ENCODE data around the gene GRIPAP1. TPM values are rescaled to one million over a fixed set of nuclear protein-coding genes. Genes with fewer than 3 reads are reported as not detected.
"Not testable (repeated sequence)": the region's sequence is repeated elsewhere in the genome, so short reads cannot be mapped to it uniquely, and the experiment has no call there.

Gene GRIPAP1
- total and polyA plus RNA-seq, 12 donors, result 27.4 to 86.6 (median 41.9) TPM

- DNase-seq, result no peak
- intact Hi-C loops (cut with DNase I), result no loop called here
- H3K4me1 ChIP-seq (replicated peaks in 1 of 2), result no peaks in the 10 kb centered on the region
These were observed 18.2 kb downstream of the GRIPAP1 start for GRCh38 chrX:48983896-48984295.

GRCh38 chrX:48983081-48983480 is 19.0 kb downstream of the GRIPAP1 start:
- TF ChIP-seq CTCF (IDR thresholded peaks at IDR 0.05), result no peak
- no peak for TF ChIP-seq POLR2A (IDR thresholded peaks at IDR 0.05)
- 86 to 92% (median 89%) methylated on average over 11 to 17 of the region's 17 CpGs for WGBS, 4 donors
- Histone ChIP-seq H3K36me3 (replicated peaks in 1 of 2) (peaks cover 0 to 41% of the 10 kb centered on the region in 2 donors), H3K4me3 (no peak overlapping the region), H3K27me3 (no peaks in the 10 kb centered on the region), H3K9me3 (replicated peaks in 1 of 3) (no peaks in the 10 kb centered on the region), H3K4me1 (replicated peaks in 1 of 2) (no peaks in the 10 kb centered on the region), H3K27ac (no peak overlapping the region)
- intact Hi-C loops (cut with DNase I), result no loop called here
- DNase-seq, result no peak

More at GRCh38 chrX:48983896-48984295, 18.2 kb downstream of the GRIPAP1 start:
- WGBS, 4 donors, result 76 to 87% (median 82%) methylated on average over 3 of the region's 3 CpGs
- Histone ChIP-seq H3K27ac (no peak overlapping the region), H3K9me3 (replicated peaks in 1 of 3) (no peaks in the 10 kb centered on the region), H3K27me3 (no peaks in the 10 kb centered on the region), H3K36me3 (replicated peaks in 1 of 2) (peaks cover 0 to 40% of the 10 kb centered on the region in 2 donors), H3K4me3 (no peak overlapping the region)
- no peak for TF ChIP-seq CTCF (IDR thresholded peaks at IDR 0.05)
- TF ChIP-seq POLR2A (IDR thresholded peaks at IDR 0.05), result no peak

- no peaks in the 10 kb centered on the region for H3K9me3 ChIP-seq (replicated peaks in 1 of 3)
- 81 to 91% (median 83%) methylated on average over 9 to 10 of the region's 10 CpGs; no CpG with 5 or more reads in 1 of the 4 donors for WGBS, 4 donors
- H3K36me3 ChIP-seq (replicated peaks in 1 of 2), result peaks cover 0 to 45% of the 10 kb centered on the region in 2 donors
- TF ChIP-seq POLR2A (IDR thresholded peaks at IDR 0.05) (no peak), CTCF (IDR thresholded peaks at IDR 0.05) (no peak)
- H3K4me3 ChIP-seq, result no peak overlapping the region
- no peaks in the 10 kb centered on the region for H3K27me3 ChIP-seq
- intact Hi-C loops (cut with DNase I), result no loop called here
- no peak for DNase-seq
- H3K27ac ChIP-seq, result no peak overlapping the region
- no peaks in the 10 kb centered on the region for H3K4me1 ChIP-seq (replicated peaks in 1 of 2)
These were observed 20.9 kb downstream of the GRIPAP1 start for GRCh38 chrX:48981178-48981577.

- H3K9me3 ChIP-seq (replicated peaks in 1 of 3); DNase-seq; H3K27me3 ChIP-seq; H3K4me1 ChIP-seq (replicated peaks in 1 of 2); intact Hi-C loops (cut with DNase I); H3K27ac ChIP-seq; H3K4me3 ChIP-seq: not testable (repeated sequence)
- WGBS, 4 donors, result 79 to 96% (median 81%) methylated on average over 5 to 10 of the region's 10 CpGs
- H3K36me3 ChIP-seq (replicated peaks in 1 of 2), result peaks cover 0 to 49% of the 10 kb centered on the region in 2 donors
These were observed 21.7 kb downstream of the GRIPAP1 start for GRCh38 chrX:48980341-48980740.

- Histone ChIP-seq H3K27ac (no peak overlapping the region), H3K27me3 (no peaks in the 10 kb centered on the region), H3K4me1 (replicated peaks in 1 of 2) (no peaks in the 10 kb centered on the region), H3K36me3 (replicated peaks in 1 of 2) (peaks cover 0 to 42% of the 10 kb centered on the region in 2 donors), H3K9me3 (replicated peaks in 1 of 3) (no peaks in the 10 kb centered on the region), H3K4me3 (no peak overlapping the region)
- TF ChIP-seq POLR2A (IDR thresholded peaks at IDR 0.05), result no peak
- no peak for TF ChIP-seq CTCF (IDR thresholded peaks at IDR 0.05)
- no peak for DNase-seq
- WGBS, 4 donors, result 73 to 98% (median 91%) methylated on average over 1 to 5 of the region's 5 CpGs
- intact Hi-C loops (cut with DNase I), result loop anchor here in 1 of 2 donors (10.0 kb wide), 1 partner anchor 67 kb away; the partner anchor contains the start of gene TFE3
These were observed 23.8 kb downstream of the GRIPAP1 start for GRCh38 chrX:48978226-48978625.
